A549 (cell line): ENCODE measurements around the gene RNF225. TPM values are rescaled to one million over a fixed set of nuclear protein-coding genes. Genes with fewer than 3 reads are reported as not detected.

Experiments used
- ATAC-seq, 2 experiments: fragments of 200-7000 bp in 1 of 2; fragments of >200 bp in 1 of 2; cut with Nextera tagmentation in 1 of 2; cut with Tn5 transposase in 1 of 2; 3 replicates each; pipeline versions ENCODE4 v1.8.0 to v1.9.1; 2018 to 2020; ENCODE audit warnings: mild to moderate bottlenecking in 1 of 2, moderate library complexity in 1 of 2
- CTCF ChIA-PET: fragments of 300-600 bp; sonication (Branson Sonifier 250); formaldehyde crosslinking; extraction: SDS; loops from one replicate; lab custom pipeline; 2021; ENCODE audit warnings: antibody characterized with exemption, inconsistent platforms; lab: Yijun Ruan, JAX
- POLR2A ChIA-PET: fragments of 350-600 bp; formaldehyde crosslinking; extraction: SDS; loops from one replicate; lab custom pipeline; 2021; ENCODE audit warnings: antibody characterized with exemption, inconsistent platforms; lab: Yijun Ruan, JAX
- DNase-seq, 2 experiments: peaks; one replicate each; pipeline versions ENCODE4 v3.0.0 to v3.0.0-alpha.2; 2011 to 2016; ENCODE audit warnings: low read depth in 1 of 2, low spot score in 1 of 2
- FAIRE-seq: peaks from 2 replicates; lab custom pipeline; 2011; peaks lifted over from hg19 to GRCh38; lab: Jason Lieb, UNC
- H3K27ac ChIP-seq, 2 experiments: fragments of >200 bp; sonication (Bioruptor Twin); formaldehyde crosslinking; 3 replicates each; pipeline ENCODE4 v1.5.1; 2016 to 2017
- H3K4me1 ChIP-seq: fragments of >200 bp; sonication (Bioruptor Twin); formaldehyde crosslinking; 3 replicates; pipeline ENCODE4 v1.6.1; 2016
- H3K4me2 ChIP-seq: fragments of >200 bp; sonication (Bioruptor Twin); formaldehyde crosslinking; 3 replicates; pipeline ENCODE4 v1.6.1; 2016
- H3K4me3 ChIP-seq: fragments of >200 bp; sonication (Bioruptor Twin); formaldehyde crosslinking; 3 replicates; pipeline ENCODE4 v1.5.1; 2016
- H3K9me3 ChIP-seq: fragments of >200 bp; sonication (Bioruptor Twin); formaldehyde crosslinking; 3 replicates; pipeline ENCODE4 v1.6.1; 2016
- BHLHE40 ChIP-seq: IDR thresholded peaks from 2 replicates; pipeline ENCODE4 v1.6.1; 2012; ENCODE audit warnings: low read depth, low read length, inconsistent platforms
- CBX2 ChIP-seq: fragments of 200-600 bp; sonication (generic); IDR thresholded peaks from 2 replicates; pipeline ENCODE4 v1.6.1; 2016; ENCODE audit warnings: low read depth, mild to moderate bottlenecking, borderline replicate concordance
- CHD4 ChIP-seq: fragments of 200-600 bp; sonication (generic); IDR thresholded peaks from 2 replicates; pipeline ENCODE4 v1.6.1; 2016; ENCODE audit warnings: antibody characterized with exemption, mild to moderate bottlenecking, borderline replicate concordance
- EHF ChIP-seq: fragments of 250-450 bp; sonication (Bioruptor Pico); IDR thresholded peaks from 2 replicates; pipeline ENCODE4 v1.5.0; 2020; ENCODE audit warnings: mild to moderate bottlenecking
- EHMT2 ChIP-seq: fragments of 200-600 bp; sonication (generic); IDR thresholded peaks from 2 replicates; pipeline ENCODE4 v1.6.1; 2016; ENCODE audit warnings: antibody characterized with exemption, low read depth, mild to moderate bottlenecking, moderate library complexity
- EP300 ChIP-seq, 2 experiments: fragments of >200 bp; sonication (Bioruptor Twin); formaldehyde crosslinking; IDR thresholded peaks; 2 replicates in 1 of 2; 3 replicates in 1 of 2; pipeline ENCODE4 v1.6.1; 2016 to 2017
- FOXS1 ChIP-seq: fragments of 250-450 bp; sonication (Bioruptor Pico); IDR thresholded peaks from 2 replicates; pipeline ENCODE4 v1.5.0; 2020; ENCODE audit warnings: mild to moderate bottlenecking, moderate library complexity
- HDAC2 ChIP-seq: fragments of 200-600 bp; sonication (generic); IDR thresholded peaks from 2 replicates; pipeline ENCODE4 v1.6.1; 2016
- HOXA7 ChIP-seq: fragments of 250-450 bp; sonication (Bioruptor Pico); IDR thresholded peaks from 2 replicates; pipeline ENCODE4 v1.5.0; 2020; ENCODE audit warnings: mild to moderate bottlenecking, moderate library complexity
- HOXB5 ChIP-seq: fragments of 250-450 bp; sonication (Bioruptor Pico); IDR thresholded peaks from 2 replicates; pipeline ENCODE4 v1.5.0; 2020; ENCODE audit warnings: mild to moderate bottlenecking, moderate library complexity
- KDM1A ChIP-seq: fragments of 200-600 bp; sonication (generic); IDR thresholded peaks from 2 replicates; pipeline ENCODE4 v1.6.1; 2016; ENCODE audit warnings: low read depth, mild to moderate bottlenecking
- KDM5A ChIP-seq: fragments of 200-600 bp; sonication (generic); IDR thresholded peaks from 2 replicates; pipeline ENCODE4 v1.6.1; 2016; ENCODE audit warnings: antibody characterized with exemption, mild to moderate bottlenecking
- MAZ ChIP-seq: fragments of 150-350 bp; IDR thresholded peaks from 2 replicates; pipeline ENCODE4 v1.6.1; 2014; ENCODE audit warnings: antibody characterized with exemption, low read depth, low read length, borderline replicate concordance
- NFE2L2 ChIP-seq: fragments of 150-350 bp; conservative IDR thresholded peaks from 2 replicates; pipeline ENCODE4 v1.6.1; 2014; ENCODE audit warnings: low read length
- NR3C1 ChIP-seq: fragments of >200 bp; sonication (Bioruptor Twin); formaldehyde crosslinking; IDR thresholded peaks from 3 replicates; pipeline ENCODE4 v1.6.1; 2017
- PHF8 ChIP-seq: fragments of 200-600 bp; sonication (generic); IDR thresholded peaks from 2 replicates; pipeline ENCODE4 v1.6.1; 2016; ENCODE audit warnings: low read depth, mild to moderate bottlenecking, antibody characterized with exemption, moderate library complexity, borderline replicate concordance
- RAD21 ChIP-seq, 2 experiments: fragments of >200 bp in 1 of 2; sonication (Bioruptor Twin) in 1 of 2; formaldehyde crosslinking in 1 of 2; IDR thresholded peaks in 1 of 2; conservative IDR thresholded peaks in 1 of 2; 2 replicates in 1 of 2; 3 replicates in 1 of 2; pipeline ENCODE4 v1.6.1; 2012 to 2018; ENCODE audit warnings: inconsistent platforms in 1 of 2
- RCOR1 ChIP-seq: fragments of 150-350 bp; IDR thresholded peaks from 2 replicates; pipeline ENCODE4 v1.6.1; 2014; ENCODE audit warnings: antibody characterized with exemption, low read length, low read depth
- SMC3 ChIP-seq: fragments of >200 bp; sonication (Bioruptor Twin); formaldehyde crosslinking; IDR thresholded peaks from 3 replicates; pipeline ENCODE4 v1.6.1; 2018; ENCODE audit warnings: inconsistent platforms
- TP53 ChIP-seq: fragments of 250-450 bp; sonication (Bioruptor Pico); IDR thresholded peaks from 2 replicates; pipeline ENCODE4 v1.5.0; 2021; ENCODE audit warnings: mild to moderate bottlenecking, moderate library complexity
- ZFP36 ChIP-seq: fragments of 450-650 bp; IDR thresholded peaks from 2 replicates; pipeline ENCODE4 v1.6.1; 2014; ENCODE audit warnings: borderline replicate concordance; ENCODE audit not compliant: partially characterized antibody
- WGBS: methylation state at CpG from one replicate; pipeline ENCODE4 v1.1.6; 2017; ENCODE audit errors: missing lambda C conversion rate; 5-methylcytosine and 5-hydroxymethylcytosine counted together
- polyA plus RNA-seq, 4 experiments: library from polyadenylated mRNA; depleted of rRNA in 3 of 4; stranded (reverse); fragments of >200 nt; fragmentation: RNase III in 1 of 4; extraction: RNeasy Plus Mini Kit Qiagen cat#74134 plus additional on column Dnase treatment in 1 of 4; gene quantifications; 2 replicates in 3 of 4; 3 replicates in 1 of 4; pipeline ENCODE4 v1.2.3, GENCODE V29; 2011 to 2017
- TF ChIP-seq, protein P1 (sequence below): fragments of >200 bp; sonication (Bioruptor Twin); formaldehyde crosslinking; IDR thresholded peaks from 2 replicates; pipeline ENCODE4 v1.6.1; 2016
- TF ChIP-seq, protein P2 (sequence below): IDR thresholded peaks from 2 replicates; pipeline ENCODE4 v1.6.1; 2012; ENCODE audit warnings: low read depth, borderline replicate concordance
- TF ChIP-seq, protein P3 (sequence below): IDR thresholded peaks from 2 replicates; pipeline ENCODE4 v1.6.1; 2012
- TF ChIP-seq, protein P4 (sequence below): fragments of 450-650 bp; IDR thresholded peaks from 2 replicates; pipeline ENCODE4 v1.6.1; 2014; ENCODE audit warnings: antibody characterized with exemption

RNF225 gene
- polyA plus RNA-seq, 2 of the 4 experiments (the other 2 are of a cell fraction), result not detected

DNA sequence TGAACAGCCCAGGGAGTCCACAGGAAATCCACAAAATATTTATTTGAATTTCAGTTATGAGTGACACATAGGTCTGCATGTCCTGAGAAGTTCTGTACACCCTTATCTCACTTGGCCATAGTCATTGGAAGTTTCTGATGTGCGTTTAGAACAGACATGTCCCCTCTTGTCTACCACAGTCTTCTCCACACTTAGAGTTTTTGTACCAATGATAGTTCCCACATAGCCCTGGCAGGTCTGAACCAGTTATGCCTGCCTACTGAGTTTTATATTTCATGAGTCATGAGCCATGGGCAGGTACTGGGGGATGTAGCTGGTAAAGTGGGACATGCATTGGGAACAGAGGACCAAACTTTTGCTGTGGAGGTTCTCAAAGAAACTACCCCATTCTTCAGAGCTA, 33.2 kb downstream of the RNF225 start:
- CTCF ChIA-PET, result interaction anchor here (1.2 kb wide), 1 partner anchor 10 kb away, joined by 3 read pairs; no protein-coding TSS in a partner anchor
- ATAC-seq, result no peak
- POLR2A ChIA-PET, result no interaction called here

DNA sequence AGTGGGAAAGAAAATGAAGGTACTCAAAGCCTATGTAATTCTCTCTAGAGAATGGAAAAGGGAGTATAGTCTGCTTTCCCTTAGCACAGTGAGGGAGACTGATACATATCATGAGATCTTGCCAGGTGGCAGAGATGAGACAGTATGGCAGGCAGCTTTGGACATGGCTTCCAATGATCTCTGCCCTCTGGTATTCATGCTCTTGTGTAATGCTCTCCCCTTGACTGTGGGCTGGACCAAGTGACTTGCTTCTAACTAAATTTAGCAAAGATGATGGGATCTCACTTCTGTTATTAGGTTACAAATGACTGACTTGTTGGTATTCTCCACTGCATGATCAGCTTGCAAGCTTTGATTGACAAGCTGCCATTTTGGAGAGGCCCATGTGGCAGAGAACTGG, 34.3 kb downstream of the RNF225 start:
- FAIRE-seq (no peak), ATAC-seq (no peak), DNase-seq (no peak)
- ChIA-PET POLR2A (interaction anchor here (0.8 kb wide), 1 partner anchor 13 kb away, joined by 3 read pairs; no protein-coding TSS in a partner anchor), CTCF (interaction anchor here (0.9 to 1.9 kb wide), 2 partner anchors 13 to 90 kb away, joined by 4 to 8 read pairs; partner anchors contain the start of gene ZBTB45)
- Histone ChIP-seq H3K4me2 (no peak overlapping the region), H3K4me1 (no peaks in the 10 kb centered on the region), H3K9me3 (peaks cover 70% of the 10 kb centered on the region), H3K4me3 (no peak overlapping the region), H3K27ac (no peak overlapping the region)
- TF ChIP-seq, protein P1, sequence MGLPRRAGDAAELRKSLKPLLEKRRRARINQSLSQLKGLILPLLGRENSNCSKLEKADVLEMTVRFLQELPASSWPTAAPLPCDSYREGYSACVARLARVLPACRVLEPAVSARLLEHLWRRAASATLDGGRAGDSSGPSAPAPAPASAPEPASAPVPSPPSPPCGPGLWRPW, result no peak
- no peak for TF ChIP-seq NR3C1
- TF ChIP-seq, protein P2, sequence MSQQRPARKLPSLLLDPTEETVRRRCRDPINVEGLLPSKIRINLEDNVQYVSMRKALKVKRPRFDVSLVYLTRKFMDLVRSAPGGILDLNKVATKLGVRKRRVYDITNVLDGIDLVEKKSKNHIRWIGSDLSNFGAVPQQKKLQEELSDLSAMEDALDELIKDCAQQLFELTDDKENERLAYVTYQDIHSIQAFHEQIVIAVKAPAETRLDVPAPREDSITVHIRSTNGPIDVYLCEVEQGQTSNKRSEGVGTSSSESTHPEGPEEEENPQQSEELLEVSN, result no peak
- TF ChIP-seq EHF (CRISPR knock-in tag), result no peak
- no peak for TF ChIP-seq EP300 (IDR thresholded peaks at IDR 0.05)
- TF ChIP-seq SMC3, result no peak
- no peak for TF ChIP-seq KDM1A
- TF ChIP-seq KDM5A, result no peak
- TF ChIP-seq RCOR1, result no peak
- TF ChIP-seq EHMT2, result no peak

More for the DNA sequence above, 33.2 kb downstream of the RNF225 start:
- no peak overlapping the region for H3K27ac ChIP-seq
- TF ChIP-seq HOXB5 (CRISPR knock-in tag), result no peak
- TF ChIP-seq, protein P3, sequence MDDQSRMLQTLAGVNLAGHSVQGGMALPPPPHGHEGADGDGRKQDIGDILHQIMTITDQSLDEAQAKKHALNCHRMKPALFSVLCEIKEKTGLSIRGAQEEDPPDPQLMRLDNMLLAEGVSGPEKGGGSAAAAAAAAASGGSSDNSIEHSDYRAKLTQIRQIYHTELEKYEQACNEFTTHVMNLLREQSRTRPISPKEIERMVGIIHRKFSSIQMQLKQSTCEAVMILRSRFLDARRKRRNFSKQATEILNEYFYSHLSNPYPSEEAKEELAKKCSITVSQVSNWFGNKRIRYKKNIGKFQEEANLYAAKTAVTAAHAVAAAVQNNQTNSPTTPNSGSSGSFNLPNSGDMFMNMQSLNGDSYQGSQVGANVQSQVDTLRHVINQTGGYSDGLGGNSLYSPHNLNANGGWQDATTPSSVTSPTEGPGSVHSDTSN, result no peak
- no peak for TF ChIP-seq PHF8
- no peak for TF ChIP-seq EHMT2
- TF ChIP-seq HOXA7 (CRISPR knock-in tag), result no peak
- no peak for TF ChIP-seq ZFP36
- no peak for TF ChIP-seq NFE2L2
- no peak for TF ChIP-seq CHD4
- H3K4me3 ChIP-seq, result no peak overlapping the region
- 58% methylated on average over 1 of the region's 1 CpG for WGBS
- no peaks in the 10 kb centered on the region for H3K4me1 ChIP-seq
- FAIRE-seq (no peak), DNase-seq (no peak)
- H3K9me3 ChIP-seq, result peaks cover 64% of the 10 kb centered on the region
- H3K4me2 ChIP-seq, result no peak overlapping the region

DNA sequence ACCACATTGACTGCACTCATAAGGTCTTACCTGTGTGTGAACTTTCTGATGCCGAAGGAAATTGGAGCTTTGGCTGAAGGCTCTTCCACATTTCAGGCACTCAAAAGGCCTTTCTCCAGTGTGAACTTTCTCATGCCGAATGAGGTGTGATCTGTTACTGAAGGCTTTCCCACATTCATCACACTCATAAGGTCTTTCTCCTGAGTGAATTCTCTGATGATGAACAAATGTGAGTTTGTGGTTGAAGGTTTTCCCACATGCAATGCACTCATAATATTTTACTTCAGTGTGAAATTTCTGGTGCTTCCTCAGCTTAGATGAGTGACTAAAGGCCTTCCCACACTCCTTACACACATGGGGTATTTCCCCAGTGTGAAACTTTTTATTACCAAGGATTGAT, 38.8 kb downstream of the RNF225 start:
- Histone ChIP-seq H3K9me3 (peaks cover 96% of the 10 kb centered on the region), H3K4me2 (no peak overlapping the region), H3K4me1 (no peaks in the 10 kb centered on the region), H3K4me3 (no peak overlapping the region), H3K27ac (no peak overlapping the region)
- WGBS, result 71% methylated on average over 2 of the region's 2 CpGs
- FAIRE-seq, result no peak
- TF ChIP-seq EHMT2 (no peak), TP53 (CRISPR knock-in tag) (no peak), CBX2 (no peak), HDAC2 (no peak), NFE2L2 (no peak), FOXS1 (CRISPR knock-in tag) (no peak), RCOR1 (no peak), NR3C1 (no peak), MAZ (no peak), BHLHE40 (no peak), RAD21 (conservative IDR thresholded peaks at IDR 0.05 in 1 of 2, IDR thresholded peaks at IDR 0.05 in 1 of 2) (no peak)
- TF ChIP-seq, protein P4, sequence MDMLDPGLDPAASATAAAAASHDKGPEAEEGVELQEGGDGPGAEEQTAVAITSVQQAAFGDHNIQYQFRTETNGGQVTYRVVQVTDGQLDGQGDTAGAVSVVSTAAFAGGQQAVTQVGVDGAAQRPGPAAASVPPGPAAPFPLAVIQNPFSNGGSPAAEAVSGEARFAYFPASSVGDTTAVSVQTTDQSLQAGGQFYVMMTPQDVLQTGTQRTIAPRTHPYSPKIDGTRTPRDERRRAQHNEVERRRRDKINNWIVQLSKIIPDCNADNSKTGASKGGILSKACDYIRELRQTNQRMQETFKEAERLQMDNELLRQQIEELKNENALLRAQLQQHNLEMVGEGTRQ, result no peak
- no peak for ATAC-seq
- peak in 1 of 2 experiments; percentile 31 for DNase-seq
- ChIA-PET POLR2A (no interaction called here), CTCF (interaction anchor here (0.8 to 1.8 kb wide), 3 partner anchors 9 to 32 kb away, joined by 3 to 5 read pairs (median 4); no protein-coding TSS in a partner anchor)
